Neuronal stem cell (in vitro differentiated cells): ENCODE data around the gene CDCA4.

ENCODE experiments used
- DNase-seq: peaks from one replicate; pipeline ENCODE4 v3.0.0-alpha.2; 2013; ENCODE audit warnings: low spot score
- H2AFZ ChIP-seq: one replicate; pipeline ENCODE4 v1.6.1; 2013; ENCODE audit warnings: mild to moderate bottlenecking, low read length, inconsistent platforms
- H2AK5ac ChIP-seq: 2 replicates; pipeline ENCODE4 v1.6.1; 2013; ENCODE audit warnings: low read depth, mild to moderate bottlenecking, inconsistent platforms, low read length, moderate library complexity, mixed read lengths
- H2BK120ac ChIP-seq: 2 replicates; pipeline ENCODE4 v1.6.1; 2013; ENCODE audit warnings: low read depth, mild to moderate bottlenecking, inconsistent platforms, low read length, moderate library complexity, mixed read lengths
- H2BK12ac ChIP-seq: one replicate; pipeline ENCODE4 v1.6.1; 2013; ENCODE audit warnings: low read length, inconsistent platforms
- H2BK15ac ChIP-seq: 2 replicates; pipeline ENCODE4 v1.6.1; 2013; ENCODE audit warnings: mild to moderate bottlenecking, low read length, inconsistent platforms, mixed read lengths
- H2BK5ac ChIP-seq: one replicate; pipeline ENCODE4 v1.6.1; 2013; ENCODE audit warnings: inconsistent platforms, mild to moderate bottlenecking, low read length, moderate library complexity
- H3K14ac ChIP-seq: one replicate; pipeline ENCODE4 v1.6.1; 2013; ENCODE audit warnings: low read length, inconsistent platforms
- H3K18ac ChIP-seq: 2 replicates; pipeline ENCODE4 v1.6.1; 2013; ENCODE audit warnings: low read length, inconsistent platforms
- H3K23ac ChIP-seq: 2 replicates; pipeline ENCODE4 v1.6.1; 2013; ENCODE audit warnings: low read depth, mild to moderate bottlenecking, mixed read lengths, low read length, inconsistent platforms; ENCODE audit not compliant: poor library complexity
- H3K27ac ChIP-seq: replicated peaks from 3 replicates; pipeline ENCODE4 v1.5.1; 2013; ENCODE audit warnings: low read length, inconsistent platforms
- H3K27me3 ChIP-seq, 3 experiments: 2 replicates each; pipeline ENCODE4 v1.6.1; 2013; ENCODE audit warnings: low read length in 3 of 3, mild to moderate bottlenecking in 2 of 3, inconsistent platforms in 1 of 3, low read depth in 1 of 3, mixed read lengths in 1 of 3, moderate library complexity in 1 of 3; ENCODE audit not compliant: control insufficient read depth in 3 of 3, insufficient read depth in 3 of 3
- H3K36me3 ChIP-seq, 2 donors: replicated peaks in 1 of 2; 2 replicates each; pipeline ENCODE4 v1.6.1; 2013; ENCODE audit warnings: low read length in 2 of 2; ENCODE audit not compliant: control insufficient read depth in 2 of 2, insufficient read depth in 2 of 2
- H3K4ac ChIP-seq: 2 replicates; pipeline ENCODE4 v1.6.1; 2013; ENCODE audit warnings: inconsistent platforms, mild to moderate bottlenecking, low read length, moderate library complexity
- H3K4me1 ChIP-seq, 2 donors: 1 replicate in 1 of 2; 2 replicates in 1 of 2; pipeline ENCODE4 v1.6.1; 2013; ENCODE audit warnings: low read length in 2 of 2, low read depth in 1 of 2; ENCODE audit not compliant: control insufficient read depth in 2 of 2, insufficient read depth in 1 of 2
- H3K4me2 ChIP-seq: one replicate; pipeline ENCODE4 v1.6.1; 2013; ENCODE audit warnings: mild to moderate bottlenecking, low read length, inconsistent platforms; ENCODE audit not compliant: insufficient read depth, poor library complexity, severe bottlenecking
- H3K4me3 ChIP-seq, 2 donors: 2 replicates each; pipeline ENCODE4 v1.5.1; 2013; ENCODE audit warnings: low read length in 2 of 2, mild to moderate bottlenecking in 2 of 2, inconsistent platforms in 1 of 2, moderate library complexity in 1 of 2
- H3K79me1 ChIP-seq: one replicate; pipeline ENCODE4 v1.6.1; 2013; ENCODE audit warnings: low read depth, mild to moderate bottlenecking, inconsistent platforms, low read length, moderate library complexity
- H3K9ac ChIP-seq: one replicate; pipeline ENCODE4 v1.6.1; 2013; ENCODE audit warnings: mild to moderate bottlenecking, low read depth, low read length, inconsistent platforms; ENCODE audit not compliant: poor library complexity
- H3K9me3 ChIP-seq, 2 donors: replicated peaks in 1 of 2; 2 replicates each; pipeline versions ENCODE3 to v1.6.1; 2013; ENCODE audit warnings: low read length in 2 of 2, mild to moderate bottlenecking in 2 of 2, inconsistent platforms in 1 of 2, low read depth in 1 of 2, mixed read lengths in 1 of 2, moderate library complexity in 1 of 2; ENCODE audit not compliant: control insufficient read depth in 2 of 2, insufficient read depth in 1 of 2
- H4K8ac ChIP-seq: one replicate; pipeline ENCODE4 v1.6.1; 2013; ENCODE audit warnings: low read depth, mild to moderate bottlenecking, inconsistent platforms, low read length, moderate library complexity
- H4K91ac ChIP-seq: one replicate; pipeline ENCODE4 v1.6.1; 2013; ENCODE audit warnings: low read length, low read depth, mild to moderate bottlenecking, inconsistent platforms; ENCODE audit not compliant: poor library complexity
- WGBS, 2 donors: extraction: QIAGEN DNeasy Blood & Tissue Kit; methylation state at CpG; one replicate each; pipeline ENCODE4 v1.1.7; 2013; ENCODE audit warnings: missing lambda C conversion rate in 2 of 2, mixed read lengths in 1 of 2; ENCODE audit not compliant: insufficient read length in 2 of 2, insufficient replicate concordance in 1 of 2; ENCODE audit errors: extremely low coverage in 2 of 2; 5-methylcytosine and 5-hydroxymethylcytosine counted together

Gene CDCA4

GRCh38 chr14:105012171-105012985 is 8.5 kb downstream of the CDCA4 start:
- H4K91ac ChIP-seq = no peak overlapping the region
- no CpG with 5 or more reads among the region's 23 CpGs for WGBS, 2 donors
- no peak overlapping the region for H3K9ac ChIP-seq

DNA sequence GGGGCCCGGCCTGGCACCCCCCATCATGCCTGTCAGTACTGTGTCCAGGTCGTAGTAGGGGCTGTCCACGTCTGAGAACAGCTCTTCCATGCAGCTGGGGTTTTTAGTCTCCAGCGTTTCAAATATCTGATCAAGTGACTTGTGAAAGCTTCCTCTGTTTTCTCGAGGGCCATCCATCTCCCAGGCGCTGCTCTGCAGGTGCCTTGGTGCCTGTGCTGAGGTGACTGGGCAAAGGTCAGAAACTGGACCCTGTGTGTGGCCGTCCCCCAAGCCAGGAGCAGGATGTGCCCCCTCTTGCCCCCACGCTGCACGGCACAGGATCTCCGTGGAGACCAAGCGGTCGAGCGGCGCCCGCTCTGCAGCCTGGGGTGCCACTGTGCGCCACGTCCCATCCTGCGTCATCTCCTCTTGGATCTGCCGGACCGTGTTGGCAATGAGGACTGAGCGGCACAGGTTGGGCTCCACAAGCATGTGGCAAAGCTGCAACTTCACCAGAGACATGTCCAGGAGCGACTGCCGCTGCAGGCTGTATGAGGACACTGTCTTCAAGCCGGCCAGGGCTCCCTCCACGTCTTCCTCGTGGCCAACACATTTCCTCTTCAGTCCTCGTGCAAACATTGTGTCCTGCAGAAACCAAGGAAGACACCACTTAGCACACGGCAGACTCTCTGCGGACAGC is 9.4 kb downstream of the CDCA4 start:
- H2BK12ac ChIP-seq = no peak overlapping the region

More at GRCh38 chr14:105012171-105012985, 8.5 kb downstream of the CDCA4 start:
- Histone ChIP-seq H3K4me2 (no peak overlapping the region), H3K18ac (no peak overlapping the region), H3K4me1 (peaks cover 4 to 6% of the 10 kb centered on the region in 2 donors), H3K36me3 (peaks cover 33 to 89% of the 10 kb centered on the region in 2 donors), H2BK5ac (no peak overlapping the region), H3K14ac (no peak overlapping the region), H3K4ac (no peak overlapping the region), H2BK15ac (no peak overlapping the region), H3K79me1 (peaks cover 13% of the 10 kb centered on the region), H3K27me3 (no peaks in the 10 kb centered on the region), H2AFZ (no peak overlapping the region), H3K9me3 (no peaks in the 10 kb centered on the region), H4K8ac (no peak overlapping the region), H2BK12ac (no peak overlapping the region), H3K4me3 (no peak overlapping the region), H3K23ac (no peak overlapping the region), H2AK5ac (no peak overlapping the region), H2BK120ac (no peak overlapping the region), H3K27ac (no peak overlapping the region)
- DNase-seq = no peak

GRCh38 chr14:105010891-105011291 is 10.0 kb downstream of the CDCA4 start:
- H3K4me3 ChIP-seq = no peak overlapping the region
- peaks cover 36 to 92% of the 10 kb centered on the region in 2 donors for H3K36me3 ChIP-seq
- H3K9ac ChIP-seq = no peak overlapping the region
- H3K27me3 ChIP-seq = no peaks in the 10 kb centered on the region
- no peak overlapping the region for H2AFZ ChIP-seq
- H4K91ac ChIP-seq = no peak overlapping the region
- H2BK120ac ChIP-seq = no peak overlapping the region
- H3K23ac ChIP-seq = no peak overlapping the region
- no peak overlapping the region for H4K8ac ChIP-seq
- no peak overlapping the region for H3K27ac ChIP-seq
- H2BK15ac ChIP-seq = no peak overlapping the region
- no peak overlapping the region for H2BK12ac ChIP-seq
- H3K18ac ChIP-seq = no peak overlapping the region
- H2AK5ac ChIP-seq = no peak overlapping the region
- peaks cover 13% of the 10 kb centered on the region for H3K79me1 ChIP-seq
- no peak overlapping the region for H3K14ac ChIP-seq
- H2BK5ac ChIP-seq = no peak overlapping the region
- no peak overlapping the region for H3K4ac ChIP-seq
- peaks cover 3% of the 10 kb centered on the region in 2 donors for H3K4me1 ChIP-seq
- no CpG with 5 or more reads among the region's 17 CpGs for WGBS, 2 donors
- no peaks in the 10 kb centered on the region for H3K9me3 ChIP-seq
- no peak overlapping the region for H3K4me2 ChIP-seq
- DNase-seq = no peak

More for the DNA sequence above, 9.4 kb downstream of the CDCA4 start:
- no CpG with 5 or more reads among the region's 29 CpGs for WGBS, 2 donors
- peaks cover 4 to 6% of the 10 kb centered on the region in 2 donors for H3K4me1 ChIP-seq
- H4K91ac ChIP-seq = no peak overlapping the region
- H2BK15ac ChIP-seq = no peak overlapping the region
- H3K36me3 ChIP-seq = peaks cover 36 to 92% of the 10 kb centered on the region in 2 donors
- no peak overlapping the region for H2BK120ac ChIP-seq
- H3K9me3 ChIP-seq = no peaks in the 10 kb centered on the region
- H3K23ac ChIP-seq = peak overlapping the region; percentile 59
- no peak overlapping the region for H3K14ac ChIP-seq
- H3K27ac ChIP-seq = no peak overlapping the region
- H3K79me1 ChIP-seq = peaks cover 13% of the 10 kb centered on the region
- H3K4ac ChIP-seq = no peak overlapping the region
- H2BK5ac ChIP-seq = no peak overlapping the region
- H3K27me3 ChIP-seq = no peaks in the 10 kb centered on the region
- H3K4me3 ChIP-seq = no peak overlapping the region
- no peak overlapping the region for H3K18ac ChIP-seq
- no peak overlapping the region for H2AFZ ChIP-seq
- no peak overlapping the region for H4K8ac ChIP-seq
- no peak for DNase-seq
- no peak overlapping the region for H3K9ac ChIP-seq
- H2AK5ac ChIP-seq = no peak overlapping the region
- no peak overlapping the region for H3K4me2 ChIP-seq

DNA sequence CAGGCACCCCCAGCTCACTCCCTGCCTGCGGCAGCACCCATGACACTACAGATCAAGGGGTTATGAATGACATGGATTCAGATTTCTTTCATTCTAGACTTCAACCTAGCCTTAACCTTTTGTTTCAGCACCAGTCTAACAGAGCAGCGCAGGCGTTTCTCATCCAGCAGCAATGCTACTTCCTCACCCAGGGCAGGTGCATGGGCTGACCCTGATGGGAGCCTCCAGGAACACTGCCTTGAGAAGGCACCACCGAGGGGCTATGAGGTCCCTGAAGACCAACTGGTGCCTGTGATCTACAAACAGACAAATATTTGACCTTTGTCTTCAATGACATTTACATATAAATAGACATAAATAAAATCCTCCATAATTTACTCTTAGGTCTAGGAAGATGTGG is 10.8 kb downstream of the CDCA4 start:
- Histone ChIP-seq H3K4me2 (no peak overlapping the region), H3K4me3 (no peak overlapping the region), H2BK12ac (no peak overlapping the region), H3K23ac (no peak overlapping the region), H3K18ac (no peak overlapping the region), H3K79me1 (peaks cover 15% of the 10 kb centered on the region), H2AFZ (no peak overlapping the region), H4K8ac (no peak overlapping the region), H4K91ac (no peak overlapping the region), H3K9ac (no peak overlapping the region), H2AK5ac (no peak overlapping the region), H3K4ac (no peak overlapping the region), H3K9me3 (no peaks in the 10 kb centered on the region), H2BK120ac (no peak overlapping the region), H3K14ac (no peak overlapping the region), H2BK15ac (no peak overlapping the region), H3K36me3 (peaks cover 38 to 87% of the 10 kb centered on the region in 2 donors), H2BK5ac (no peak overlapping the region), H3K27me3 (no peaks in the 10 kb centered on the region), H3K4me1 (peaks cover 0 to under 1% of the 10 kb centered on the region in 2 donors), H3K27ac (no peak overlapping the region)
- no CpG with 5 or more reads among the region's 4 CpGs for WGBS, 2 donors
- DNase-seq = no peak
